SKM-1 treated with dmso at 0.1 percent for 144 hours (cell line): ENCODE results near the gene NEURL1.

ENCODE experiments used
- DNase-seq: peaks from one replicate; lab custom pipeline; 2025; ENCODE audit not compliant: unreplicated experiment; lab: John Stamatoyannopoulos, UW

Gene NEURL1

GRCh38 chr10:103545366-103545765 is 51.9 kb downstream of the NEURL1 start:
- no peak for DNase-seq

GRCh38 chr10:103545771-103546281 is 52.3 kb downstream of the NEURL1 start:
- DNase-seq: no peak

GRCh38 chr10:103546401-103546800 is 52.9 kb downstream of the NEURL1 start:
- DNase-seq: no peak

- DNase-seq: no peak
Measured at GRCh38 chr10:103547391-103547946, 54.0 kb downstream of the NEURL1 start.

- no peak for DNase-seq
Measured at GRCh38 chr10:103548006-103548405, 54.5 kb downstream of the NEURL1 start.

- DNase-seq: no peak
Measured at GRCh38 chr10:103548581-103549348, 55.3 kb downstream of the NEURL1 start.

GRCh38 chr10:103549349-103549685 is 55.8 kb downstream of the NEURL1 start:
- DNase-seq: no peak

- no peak for DNase-seq
Measured at GRCh38 chr10:103550229-103550628, 56.7 kb downstream of the NEURL1 start.

GRCh38 chr10:103551619-103552602 is 58.4 kb downstream of the NEURL1 start:
- peak; percentile 89 for DNase-seq

GRCh38 chr10:103552856-103553742 is 59.6 kb downstream of the NEURL1 start:
- no peak for DNase-seq

GRCh38 chr10:103553743-103554487 is 60.4 kb downstream of the NEURL1 start:
- DNase-seq: no peak

- peak; percentile 5 for DNase-seq
Measured at GRCh38 chr10:103554488-103555324, 61.2 kb downstream of the NEURL1 start.

- DNase-seq: no peak
Measured at GRCh38 chr10:103555325-103555649, 61.8 kb downstream of the NEURL1 start.

- DNase-seq: no peak
Measured at GRCh38 chr10:103555712-103556111, 62.2 kb downstream of the NEURL1 start.

- no peak for DNase-seq
Measured at GRCh38 chr10:103556383-103557007, 63.0 kb downstream of the NEURL1 start.

GRCh38 chr10:103557455-103557854 is 64.0 kb downstream of the NEURL1 start:
- DNase-seq: no peak

GRCh38 chr10:103558911-103559310 is 65.4 kb downstream of the NEURL1 start:
- DNase-seq: peak; percentile 40

- no peak for DNase-seq
Measured at GRCh38 chr10:103559776-103560175, 66.3 kb downstream of the NEURL1 start.

- no peak for DNase-seq
Measured at GRCh38 chr10:103560886-103561285, 67.4 kb downstream of the NEURL1 start.
